PFSK-1 (cell line): ENCODE results near the gene ARHGDIB.

Source experiments
- FOXP2 ChIP-seq: optimal IDR thresholded peaks from 2 replicates; pipeline ENCODE3; 2011; ENCODE audit warnings: borderline replicate concordance, control low read depth, inconsistent platforms; ENCODE audit not compliant: insufficient read depth; ENCODE audit errors: extremely low read length, extremely low read depth
- POLR2AphosphoS5 ChIP-seq: IDR thresholded peaks from 2 replicates; pipeline ENCODE4 v1.6.1; 2012; ENCODE audit warnings: low read depth, mild to moderate bottlenecking, control low read depth, low read length, moderate library complexity
- SIN3A ChIP-seq: IDR thresholded peaks from 2 replicates; pipeline ENCODE4 v1.6.1; 2012; ENCODE audit warnings: mild to moderate bottlenecking, low read length, moderate library complexity, borderline replicate concordance; ENCODE audit not compliant: insufficient read depth
- TAF1 ChIP-seq: IDR thresholded peaks from 2 replicates; pipeline ENCODE4 v1.6.1; 2012; ENCODE audit warnings: low read length, control low read depth, borderline replicate concordance; ENCODE audit not compliant: insufficient read depth
- TF ChIP-seq, protein P1 (sequence below), 2 experiments: IDR thresholded peaks; 2 replicates each; pipeline versions ENCODE4 v1.6.1 to v1.8.0; 2011 to 2012; ENCODE audit warnings: low read depth in 2 of 2, low read length in 2 of 2, control low read depth in 1 of 2, inconsistent platforms in 1 of 2, mild to moderate bottlenecking in 1 of 2, moderate library complexity in 1 of 2; ENCODE audit not compliant: insufficient read depth in 1 of 2

The ARHGDIB gene

DNA sequence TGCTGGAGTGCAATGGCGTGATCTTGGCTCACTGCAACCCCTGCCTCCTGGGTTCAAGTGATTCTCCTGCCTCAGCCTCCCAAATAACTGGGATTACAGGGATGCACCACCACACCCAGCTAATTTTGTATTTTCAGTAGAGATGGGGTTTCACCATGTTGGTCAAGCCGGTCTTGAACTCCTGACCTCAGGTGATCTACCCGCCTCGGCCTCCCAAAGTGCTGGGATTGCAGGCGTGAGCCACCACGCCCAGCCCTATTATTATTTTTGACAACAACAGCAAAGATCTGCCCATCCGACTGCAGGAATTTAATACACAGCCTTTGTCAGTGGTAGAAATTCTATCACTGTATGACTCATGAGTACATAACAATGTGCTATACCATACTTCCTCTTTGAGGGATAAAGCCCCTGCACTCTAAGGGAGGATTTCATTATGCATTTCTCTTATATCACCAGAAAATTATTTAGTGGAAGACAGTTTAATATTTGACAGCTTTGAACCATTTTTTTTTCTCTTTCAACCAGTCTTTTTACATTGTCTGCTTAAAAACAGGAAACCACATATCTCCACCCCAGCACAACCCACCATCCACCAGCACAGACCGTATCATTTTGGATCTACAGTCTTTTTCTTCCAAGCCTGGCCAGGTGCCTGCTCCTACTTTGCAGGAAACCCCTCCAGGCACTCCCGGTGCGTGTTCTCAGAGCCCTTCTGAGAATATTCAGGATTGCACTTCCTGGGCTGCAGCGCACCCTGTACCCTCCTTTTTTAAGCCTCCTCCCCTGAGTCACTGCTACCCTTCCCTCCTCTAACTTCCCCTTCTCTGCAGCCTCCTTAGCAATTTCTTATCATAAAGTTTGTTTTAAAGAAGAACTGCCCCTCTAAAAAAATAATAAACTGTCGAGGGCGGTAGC is 594 bp downstream of the ARHGDIB start:
- no peak for TF ChIP-seq POLR2AphosphoS5
- TF ChIP-seq, protein P1, sequence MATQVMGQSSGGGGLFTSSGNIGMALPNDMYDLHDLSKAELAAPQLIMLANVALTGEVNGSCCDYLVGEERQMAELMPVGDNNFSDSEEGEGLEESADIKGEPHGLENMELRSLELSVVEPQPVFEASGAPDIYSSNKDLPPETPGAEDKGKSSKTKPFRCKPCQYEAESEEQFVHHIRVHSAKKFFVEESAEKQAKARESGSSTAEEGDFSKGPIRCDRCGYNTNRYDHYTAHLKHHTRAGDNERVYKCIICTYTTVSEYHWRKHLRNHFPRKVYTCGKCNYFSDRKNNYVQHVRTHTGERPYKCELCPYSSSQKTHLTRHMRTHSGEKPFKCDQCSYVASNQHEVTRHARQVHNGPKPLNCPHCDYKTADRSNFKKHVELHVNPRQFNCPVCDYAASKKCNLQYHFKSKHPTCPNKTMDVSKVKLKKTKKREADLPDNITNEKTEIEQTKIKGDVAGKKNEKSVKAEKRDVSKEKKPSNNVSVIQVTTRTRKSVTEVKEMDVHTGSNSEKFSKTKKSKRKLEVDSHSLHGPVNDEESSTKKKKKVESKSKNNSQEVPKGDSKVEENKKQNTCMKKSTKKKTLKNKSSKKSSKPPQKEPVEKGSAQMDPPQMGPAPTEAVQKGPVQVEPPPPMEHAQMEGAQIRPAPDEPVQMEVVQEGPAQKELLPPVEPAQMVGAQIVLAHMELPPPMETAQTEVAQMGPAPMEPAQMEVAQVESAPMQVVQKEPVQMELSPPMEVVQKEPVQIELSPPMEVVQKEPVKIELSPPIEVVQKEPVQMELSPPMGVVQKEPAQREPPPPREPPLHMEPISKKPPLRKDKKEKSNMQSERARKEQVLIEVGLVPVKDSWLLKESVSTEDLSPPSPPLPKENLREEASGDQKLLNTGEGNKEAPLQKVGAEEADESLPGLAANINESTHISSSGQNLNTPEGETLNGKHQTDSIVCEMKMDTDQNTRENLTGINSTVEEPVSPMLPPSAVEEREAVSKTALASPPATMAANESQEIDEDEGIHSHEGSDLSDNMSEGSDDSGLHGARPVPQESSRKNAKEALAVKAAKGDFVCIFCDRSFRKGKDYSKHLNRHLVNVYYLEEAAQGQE (IDR thresholded peaks at IDR 0.05; ENCODE audit: insufficient read depth in 1 of 2, low read depth in 2 of 2, low read length in 2 of 2): no peak; a peak in 1 of 4 replicates
- TF ChIP-seq TAF1: no peak
- TF ChIP-seq SIN3A: peak; percentile 59; the same call in 1 of the 2 replicates
- TF ChIP-seq FOXP2: no peak

GRCh38 chr12:14959916-14960496 is 1.4 kb downstream of the ARHGDIB start:
- TF ChIP-seq, protein P1 (IDR thresholded peaks at IDR 0.05; ENCODE audit: insufficient read depth in 1 of 2, low read depth in 2 of 2, low read length in 2 of 2): no peak
- TF ChIP-seq FOXP2: no peak
- TF ChIP-seq TAF1: no peak
- no peak for TF ChIP-seq POLR2AphosphoS5
- TF ChIP-seq SIN3A: no peak

- TF ChIP-seq SIN3A (no peak), TAF1 (no peak), FOXP2 (no peak), POLR2AphosphoS5 (no peak)
- TF ChIP-seq, protein P1 (IDR thresholded peaks at IDR 0.05; ENCODE audit: insufficient read depth in 1 of 2, low read depth in 2 of 2, low read length in 2 of 2): no peak
Observed at GRCh38 chr12:14959463-14959862, 1.9 kb downstream of the ARHGDIB start.

DNA sequence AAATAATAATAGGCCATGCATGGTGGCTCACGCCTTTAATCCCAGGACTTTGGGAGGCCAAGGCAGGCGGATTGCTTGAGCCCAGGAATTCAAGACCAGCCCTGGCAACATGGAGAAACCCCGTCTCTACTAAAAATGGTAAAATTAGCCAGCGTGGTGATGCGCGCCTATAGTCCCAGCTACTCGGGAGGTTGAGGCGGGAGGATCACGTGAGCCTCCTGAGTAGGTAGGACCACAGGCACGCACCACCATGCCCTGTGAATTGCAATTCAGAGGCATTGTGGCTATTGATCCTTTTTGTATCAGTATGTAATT is 2.3 kb downstream of the ARHGDIB start:
- no peak for TF ChIP-seq POLR2AphosphoS5
- TF ChIP-seq SIN3A: no peak
- TF ChIP-seq TAF1: no peak
- TF ChIP-seq, protein P1 (IDR thresholded peaks at IDR 0.05; ENCODE audit: insufficient read depth in 1 of 2, low read depth in 2 of 2, low read length in 2 of 2): no peak
- no peak for TF ChIP-seq FOXP2
